Mononuclear cell (primary cell): ENCODE measurements around the gene VPS8. TPM values are rescaled to one million over a fixed set of nuclear protein-coding genes. Genes with fewer than 3 reads are reported as not detected.
"Not testable (repeated sequence)": the region's sequence is repeated elsewhere in the genome, so short reads cannot be mapped to it uniquely, and the experiment has no call there.

ENCODE experiments used
- H3K27me3 ChIP-seq: 2 replicates; pipeline ENCODE4 v1.6.0; 2011; ENCODE audit warnings: low read length, control low read depth; ENCODE audit not compliant: insufficient read depth
- H3K4me1 ChIP-seq: 2 replicates; pipeline ENCODE4 v1.5.1; 2011; ENCODE audit warnings: mild to moderate bottlenecking, low read length, control low read depth; ENCODE audit not compliant: insufficient read depth
- H3K4me3 ChIP-seq: 2 replicates; pipeline ENCODE4 v1.5.1; 2011; ENCODE audit warnings: mild to moderate bottlenecking, low read length, moderate library complexity
- H3K9me3 ChIP-seq: 2 replicates; pipeline ENCODE4 v1.5.1; 2011; ENCODE audit warnings: low read depth, mild to moderate bottlenecking, control low read depth, low read length
- total RNA-seq: library from RNA; depleted of rRNA; stranded (reverse); fragments of >200 nt; gene quantifications from one replicate; pipeline ENCODE4 v1.2.3, GENCODE V29; 2012

The VPS8 gene
- total RNA-seq, 1 donor: 93.7 TPM

DNA sequence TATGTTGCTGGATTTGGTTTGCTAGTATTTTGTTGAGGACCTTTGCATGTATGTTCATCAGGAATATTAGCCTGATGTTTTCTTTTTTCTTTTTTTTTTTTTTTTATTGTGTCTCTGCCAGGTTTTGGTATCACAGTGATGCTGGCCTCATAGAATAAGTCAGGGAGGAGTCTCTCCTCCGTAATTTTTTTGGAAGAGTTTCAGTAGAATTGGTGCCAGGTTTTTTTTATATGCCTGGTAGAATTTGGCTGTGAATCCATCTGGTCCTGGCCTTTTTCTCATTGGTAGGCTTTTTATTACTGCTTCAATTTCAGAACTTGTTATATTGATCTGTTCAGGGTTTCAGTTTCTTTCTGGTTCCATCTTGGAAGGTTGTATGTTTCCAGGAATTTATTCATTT lies 165.8 kb downstream of the VPS8 start:
- Histone ChIP-seq H3K4me1 (no peaks in the 10 kb centered on the region), H3K9me3 (no peaks in the 10 kb centered on the region), H3K4me3 (no peak overlapping the region), H3K27me3 (no peaks in the 10 kb centered on the region)

DNA sequence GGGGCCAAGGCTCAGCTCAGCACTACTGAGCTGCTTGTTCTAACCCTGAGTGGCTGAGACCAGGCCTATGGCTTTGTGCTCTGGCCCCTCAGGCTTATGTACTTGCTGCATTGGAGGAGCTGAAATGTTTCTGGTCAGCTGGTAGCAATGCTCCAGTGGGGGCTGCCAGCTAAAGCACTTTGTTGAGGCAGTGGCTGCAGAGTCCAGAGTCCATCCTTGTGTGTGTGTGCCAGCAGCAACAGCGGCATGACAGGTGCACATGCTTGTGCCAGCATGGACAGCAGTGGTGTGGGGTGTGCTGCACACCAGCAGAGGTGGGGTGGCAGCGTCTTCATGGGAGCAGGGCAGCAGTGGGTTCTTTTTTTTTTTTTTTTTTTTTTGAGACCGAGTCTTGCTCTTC lies 169.1 kb downstream of the VPS8 start:
- Histone ChIP-seq H3K27me3 (no peaks in the 10 kb centered on the region), H3K4me3 (no peak overlapping the region), H3K4me1 (no peaks in the 10 kb centered on the region), H3K9me3 (no peaks in the 10 kb centered on the region)

DNA sequence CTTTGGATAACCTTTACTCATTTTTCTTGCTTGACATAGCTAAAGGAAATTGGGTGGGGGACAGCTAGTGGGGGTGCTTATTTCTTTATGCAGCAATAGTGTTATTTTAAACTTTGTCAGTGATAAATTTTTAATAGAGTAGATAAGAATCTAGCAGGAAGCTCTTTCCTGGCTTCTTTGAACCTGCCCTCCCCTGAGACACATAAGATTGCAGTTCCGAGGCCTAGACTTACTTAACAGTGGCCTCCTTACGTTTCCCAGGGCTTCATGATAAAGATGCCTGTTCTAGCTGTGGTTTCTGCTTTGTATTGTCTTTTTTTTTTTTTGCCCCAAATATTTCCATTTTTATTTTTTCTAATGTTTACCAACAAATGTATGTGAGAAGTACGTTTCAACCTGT lies 170.1 kb downstream of the VPS8 start:
- H3K4me3 ChIP-seq: no peak overlapping the region

DNA sequence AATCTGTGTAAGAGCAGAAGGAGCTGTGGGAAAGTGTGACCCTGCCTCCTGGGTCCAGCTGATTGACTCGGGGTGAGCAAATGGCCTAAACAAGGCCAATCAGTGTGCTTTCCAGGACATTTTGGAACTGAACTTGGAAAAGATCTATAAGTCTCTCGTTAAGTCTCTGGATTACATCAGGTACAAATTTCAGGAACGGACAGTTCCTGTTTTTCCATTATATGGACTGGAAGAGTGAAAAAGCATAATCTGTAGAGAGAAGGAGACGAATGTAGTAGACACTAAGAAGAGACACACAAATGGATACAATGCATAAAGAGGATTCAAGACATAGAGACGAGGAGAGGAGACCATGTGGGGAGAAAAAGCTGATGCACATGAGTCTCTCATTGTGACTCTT lies 173.6 kb downstream of the VPS8 start:
- no peak overlapping the region for H3K4me3 ChIP-seq
- H3K27me3 ChIP-seq: no peaks in the 10 kb centered on the region
- no peaks in the 10 kb centered on the region for H3K4me1 ChIP-seq
- no peaks in the 10 kb centered on the region for H3K9me3 ChIP-seq

More for the DNA sequence above, 170.1 kb downstream of the VPS8 start:
- Histone ChIP-seq H3K27me3 (no peaks in the 10 kb centered on the region), H3K9me3 (no peaks in the 10 kb centered on the region), H3K4me1 (no peaks in the 10 kb centered on the region)

DNA sequence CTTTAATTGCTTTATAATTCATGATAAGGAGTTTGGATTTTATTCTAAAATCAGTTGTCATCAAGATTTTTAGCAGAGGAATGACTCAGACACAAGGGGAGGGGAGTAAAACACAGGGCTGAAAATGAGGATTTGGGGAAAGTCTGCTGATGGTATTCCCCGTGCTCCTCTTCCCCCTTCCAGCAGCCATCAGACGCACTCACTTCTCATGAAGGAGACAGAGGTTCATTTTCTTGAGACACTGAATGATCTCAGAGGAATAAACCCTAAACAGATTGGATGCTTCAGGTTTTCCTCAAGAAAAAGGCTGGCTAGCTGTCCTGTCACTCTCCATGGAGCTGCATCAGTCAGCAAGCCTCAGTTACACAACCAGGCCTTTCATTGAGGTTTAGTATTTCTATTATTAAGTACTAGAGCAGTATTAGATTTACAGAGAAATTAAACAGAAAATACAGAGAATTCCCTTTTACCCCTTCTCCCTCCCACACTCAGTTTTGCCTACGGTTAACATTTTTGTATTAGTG lies 174.5 kb downstream of the VPS8 start:
- Histone ChIP-seq H3K4me3 (no peak overlapping the region), H3K9me3 (no peaks in the 10 kb centered on the region), H3K4me1 (no peaks in the 10 kb centered on the region), H3K27me3 (no peaks in the 10 kb centered on the region)

DNA sequence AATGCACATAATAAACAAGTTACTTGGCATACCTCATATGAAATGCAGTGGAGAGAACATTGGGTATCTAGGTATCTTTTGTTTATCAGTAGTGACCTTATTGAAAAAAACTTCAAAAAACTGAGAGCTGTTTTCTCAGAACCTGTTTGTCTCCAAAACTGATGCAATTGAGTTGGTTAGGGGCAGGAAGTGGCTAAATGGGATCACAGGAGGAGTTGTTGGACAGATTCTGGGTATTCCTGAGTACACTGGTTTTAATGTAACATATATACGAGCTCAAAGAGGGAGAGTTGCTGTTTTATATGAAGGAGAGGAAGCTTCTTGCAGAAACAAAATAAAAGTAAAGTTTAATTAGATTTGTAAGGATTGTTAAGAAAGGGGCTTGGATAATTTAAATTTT lies 181.4 kb downstream of the VPS8 start:
- no peaks in the 10 kb centered on the region for H3K9me3 ChIP-seq
- H3K4me3 ChIP-seq: no peak overlapping the region
- H3K27me3 ChIP-seq: no peaks in the 10 kb centered on the region
- H3K4me1 ChIP-seq: no peaks in the 10 kb centered on the region

DNA sequence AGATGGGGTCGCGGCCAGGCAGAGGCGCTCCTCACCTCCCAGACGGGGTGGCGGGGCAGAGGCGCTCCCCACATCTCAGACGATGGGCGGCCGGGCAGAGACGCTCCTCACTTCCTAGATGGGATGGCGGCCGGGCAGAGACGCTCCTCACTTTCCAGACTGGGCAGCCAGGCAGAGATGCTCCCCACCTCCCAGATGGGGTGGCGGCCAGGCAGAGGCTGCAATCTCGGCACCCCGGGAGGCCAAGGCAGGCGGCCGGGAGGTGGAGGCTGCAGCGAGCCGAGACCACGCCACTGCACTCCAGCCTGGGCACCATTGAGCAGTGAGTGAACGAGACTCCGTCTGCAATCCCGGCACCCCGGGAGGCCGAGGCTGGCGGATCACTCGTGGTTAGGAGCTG lies 191.9 kb downstream of the VPS8 start:
- not testable (repeated sequence) for H3K27me3 ChIP-seq, H3K4me1 ChIP-seq, H3K9me3 ChIP-seq, H3K4me3 ChIP-seq

DNA sequence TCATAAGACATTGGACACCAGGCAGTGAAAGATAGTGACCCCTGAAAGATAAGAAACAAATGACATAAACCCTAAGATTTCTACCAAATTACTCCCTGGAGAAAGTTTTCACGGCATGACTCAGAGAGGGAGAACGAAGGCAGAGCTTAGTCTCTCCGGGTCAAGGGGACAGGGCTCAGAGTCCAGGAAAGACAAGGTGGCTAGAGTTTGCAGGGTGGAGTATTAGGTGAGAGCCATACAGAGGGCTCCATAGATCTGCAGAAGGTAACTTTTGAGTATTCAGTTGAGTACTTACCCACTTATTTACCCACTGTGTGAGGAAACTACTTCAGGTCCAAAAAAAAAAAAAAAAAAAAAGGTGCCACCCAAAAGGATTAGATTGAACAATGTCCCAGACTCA lies 197.7 kb downstream of the VPS8 start:
- Histone ChIP-seq H3K4me3 (no peak overlapping the region), H3K9me3 (peaks cover 6% of the 10 kb centered on the region), H3K4me1 (no peaks in the 10 kb centered on the region), H3K27me3 (no peaks in the 10 kb centered on the region)

DNA sequence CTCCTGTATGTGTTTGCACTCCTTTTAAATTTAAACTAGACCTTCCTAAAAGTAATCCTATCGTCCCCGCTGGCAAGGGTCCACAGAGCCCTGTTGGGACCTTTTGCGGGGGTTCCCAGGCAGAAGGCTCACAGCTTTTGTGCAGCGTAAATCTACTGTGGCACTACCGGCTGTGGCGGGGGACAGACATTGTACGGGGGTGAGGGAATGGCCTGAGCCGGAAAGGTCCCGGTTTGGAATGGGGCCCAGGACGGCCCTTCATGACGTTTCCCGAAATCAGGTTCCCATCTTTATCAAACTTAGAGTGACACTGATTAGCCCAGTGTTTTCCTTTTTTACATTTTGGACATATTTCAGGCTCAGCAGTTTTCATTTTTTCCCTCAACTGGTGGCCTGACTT lies 205.6 kb downstream of the VPS8 start:
- H3K9me3 ChIP-seq, H3K4me3 ChIP-seq, H3K4me1 ChIP-seq, H3K27me3 ChIP-seq: not testable (repeated sequence)

DNA sequence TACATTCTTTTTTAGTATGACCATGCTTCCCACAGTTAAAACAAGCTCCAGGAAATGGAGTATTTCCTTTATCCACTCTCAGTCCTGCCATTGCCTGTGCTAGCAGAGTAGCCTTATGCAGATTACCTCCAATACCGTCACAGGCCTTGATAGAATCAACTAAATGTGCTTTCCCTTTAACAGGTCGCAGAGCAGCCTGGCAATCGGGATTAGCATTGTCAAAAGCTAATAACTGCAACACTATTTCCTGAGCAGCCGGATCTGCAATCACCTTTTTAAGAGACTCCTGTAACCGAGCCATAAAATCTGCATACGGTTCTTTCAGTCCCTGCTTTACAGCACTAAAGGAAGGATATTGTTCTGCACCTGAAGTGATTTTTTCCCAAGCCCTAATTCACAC lies 206.0 kb downstream of the VPS8 start:
- H3K27me3 ChIP-seq, H3K4me3 ChIP-seq, H3K9me3 ChIP-seq, H3K4me1 ChIP-seq: not testable (repeated sequence)

DNA sequence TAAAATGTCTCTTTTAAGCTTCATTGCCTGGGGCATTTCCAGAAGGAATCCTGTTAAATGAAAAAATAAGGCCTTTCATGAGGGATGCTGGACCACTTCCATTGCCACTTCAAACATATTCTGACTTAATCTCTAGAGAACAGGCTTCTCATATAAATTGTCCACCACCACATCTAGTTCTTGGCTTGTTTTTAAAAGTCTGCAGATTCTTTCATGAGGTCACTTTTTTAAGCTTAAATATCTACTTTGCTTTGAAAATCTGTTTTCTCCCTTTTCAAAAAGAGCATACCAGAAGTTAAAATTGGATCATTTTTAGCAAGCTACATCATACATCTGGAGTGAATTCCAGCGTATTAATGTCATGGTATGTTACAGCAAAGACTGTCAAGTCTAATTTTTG lies 209.3 kb downstream of the VPS8 start:
- H3K27me3 ChIP-seq: no peaks in the 10 kb centered on the region

DNA sequence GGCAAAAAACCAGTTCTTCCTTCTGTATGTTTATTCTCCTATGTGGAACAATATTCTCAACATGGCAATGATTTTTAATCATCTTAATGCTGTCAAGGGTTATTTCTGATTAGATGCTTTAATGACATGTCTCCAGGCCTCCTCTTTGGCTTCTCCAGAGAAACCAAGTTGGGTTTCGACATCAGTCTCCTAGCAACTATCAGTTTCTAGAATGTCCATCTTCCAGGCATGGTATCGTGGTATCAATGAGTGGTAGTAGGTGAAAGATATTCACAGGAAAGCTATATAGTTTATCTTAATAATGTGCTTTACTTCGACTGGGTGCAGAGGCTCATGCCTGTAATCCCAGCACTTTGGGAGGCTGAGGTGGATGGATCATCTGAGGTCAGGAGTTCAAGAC lies 212.4 kb downstream of the VPS8 start:
- no peaks in the 10 kb centered on the region for H3K27me3 ChIP-seq
- no peaks in the 10 kb centered on the region for H3K9me3 ChIP-seq
- H3K4me1 ChIP-seq: no peaks in the 10 kb centered on the region
- H3K4me3 ChIP-seq: no peak overlapping the region

More for the DNA sequence above, 209.3 kb downstream of the VPS8 start:
- no peaks in the 10 kb centered on the region for H3K4me1 ChIP-seq
- no peak overlapping the region for H3K4me3 ChIP-seq
- H3K9me3 ChIP-seq: no peaks in the 10 kb centered on the region

DNA sequence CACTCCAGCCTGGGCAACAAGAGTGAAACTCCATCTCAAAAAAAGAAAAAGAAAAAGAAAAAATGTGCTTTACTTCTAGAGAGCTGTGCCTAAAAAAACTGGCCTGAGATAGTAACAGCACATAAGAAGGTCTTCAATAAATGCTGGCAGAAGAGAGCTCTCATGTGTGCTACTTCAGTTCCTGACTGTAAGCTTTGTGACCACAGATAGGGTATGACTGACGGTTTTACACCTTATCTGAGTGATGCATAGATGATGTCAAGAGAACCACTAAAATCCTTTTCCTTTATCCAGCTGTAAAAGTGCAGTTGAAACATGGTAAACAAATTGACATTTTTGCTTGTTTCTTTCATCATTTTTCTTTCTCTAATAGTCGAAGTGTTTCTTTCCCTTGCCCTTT lies 213.0 kb downstream of the VPS8 start:
- Histone ChIP-seq H3K9me3 (no peaks in the 10 kb centered on the region), H3K4me1 (no peaks in the 10 kb centered on the region), H3K27me3 (no peaks in the 10 kb centered on the region), H3K4me3 (no peak overlapping the region)

DNA sequence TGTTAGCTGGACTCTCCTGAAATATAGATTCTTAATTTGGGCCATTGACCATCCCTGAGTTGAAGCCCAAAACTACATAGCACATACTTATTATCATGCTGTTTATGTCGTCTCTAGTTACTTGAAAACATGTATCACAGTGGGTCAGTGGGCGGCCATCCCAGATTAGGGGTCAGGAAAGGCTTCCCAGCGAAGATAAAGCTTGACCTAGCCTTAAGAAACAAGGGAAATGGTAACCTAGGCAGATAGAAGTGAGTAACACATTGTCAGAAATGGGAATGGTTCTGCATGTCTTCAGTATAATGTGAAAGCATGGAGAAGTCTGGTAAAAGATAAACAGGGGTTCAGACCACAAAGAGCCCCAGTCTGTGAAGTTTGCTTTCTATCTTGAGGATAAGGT lies 216.2 kb downstream of the VPS8 start:
- no peaks in the 10 kb centered on the region for H3K4me1 ChIP-seq
- no peaks in the 10 kb centered on the region for H3K27me3 ChIP-seq
- H3K9me3 ChIP-seq: no peaks in the 10 kb centered on the region
- H3K4me3 ChIP-seq: no peak overlapping the region

DNA sequence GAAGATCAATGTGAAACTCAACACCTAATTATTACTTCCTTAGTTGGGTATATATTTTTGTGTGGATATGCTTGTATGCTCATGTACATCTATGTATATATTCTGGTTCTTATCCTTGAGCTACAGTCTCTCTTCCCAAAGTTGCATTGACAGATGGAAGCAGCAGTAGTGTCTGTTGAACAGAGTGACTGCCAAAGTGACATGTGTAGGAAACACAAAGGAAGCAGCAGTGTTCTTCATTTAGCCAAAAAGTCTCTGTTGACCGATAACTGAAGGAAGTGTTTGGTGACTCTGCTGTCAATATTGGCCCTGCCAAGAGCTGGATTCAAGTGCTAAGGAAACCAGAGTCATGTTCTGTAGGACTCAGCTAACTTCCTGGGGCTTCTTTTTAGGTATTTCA lies 217.1 kb downstream of the VPS8 start:
- no peaks in the 10 kb centered on the region for H3K27me3 ChIP-seq
- no peaks in the 10 kb centered on the region for H3K4me1 ChIP-seq
- no peak overlapping the region for H3K4me3 ChIP-seq
- no peaks in the 10 kb centered on the region for H3K9me3 ChIP-seq

DNA sequence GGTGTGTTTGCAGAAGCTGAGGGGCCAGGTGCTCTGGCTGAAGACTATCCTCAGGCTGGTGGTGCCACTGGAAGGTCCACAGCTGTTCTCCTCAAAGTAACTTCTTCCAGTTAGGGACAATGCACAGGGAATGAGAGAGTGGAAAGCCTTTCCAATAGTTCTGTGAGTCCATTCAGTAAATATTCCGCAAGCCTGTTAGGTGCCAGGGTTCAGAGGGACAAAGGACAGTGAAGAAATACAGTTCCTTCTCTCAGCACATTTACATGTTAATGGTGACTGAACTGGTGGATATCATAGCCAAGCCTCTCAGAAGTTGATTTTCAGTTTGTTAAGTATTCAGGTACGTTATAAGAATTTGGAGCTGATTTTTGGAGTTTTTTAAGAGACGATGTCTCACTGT lies 218.4 kb downstream of the VPS8 start:
- Histone ChIP-seq H3K9me3 (no peaks in the 10 kb centered on the region), H3K4me1 (no peaks in the 10 kb centered on the region), H3K27me3 (no peaks in the 10 kb centered on the region), H3K4me3 (no peak overlapping the region)

DNA sequence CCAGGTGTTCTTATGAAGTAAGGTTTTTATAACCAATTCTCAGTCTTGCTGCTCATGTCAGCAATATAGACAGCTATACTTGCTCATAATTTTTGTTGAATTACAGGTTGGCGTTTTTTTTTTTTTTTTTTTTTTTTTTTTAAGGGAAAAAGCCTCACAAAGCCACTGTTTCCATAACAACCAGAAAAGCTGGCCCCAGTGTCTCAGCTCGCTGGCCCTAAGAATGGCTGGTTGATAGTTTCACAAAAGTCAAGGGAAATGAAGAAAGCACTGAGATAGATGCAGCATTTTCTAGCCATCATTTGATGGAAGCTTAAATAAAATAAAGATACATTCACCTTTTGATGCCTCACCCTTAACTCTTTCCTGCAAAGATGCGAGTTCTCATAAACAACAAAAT lies 219.0 kb downstream of the VPS8 start:
- Histone ChIP-seq H3K9me3 (peaks cover 3% of the 10 kb centered on the region), H3K27me3 (no peaks in the 10 kb centered on the region), H3K4me3 (no peak overlapping the region), H3K4me1 (no peaks in the 10 kb centered on the region)
